GM15510 (cell line): Measurements from ENCODE around the gene PIAS1.

Experiments
- POLR2A ChIP-seq: IDR thresholded peaks from 3 replicates; pipeline ENCODE4 v1.6.1; 2011; ENCODE audit warnings: borderline replicate concordance; ENCODE audit not compliant: insufficient read length; ENCODE audit errors: extremely low read depth

Gene PIAS1

DNA sequence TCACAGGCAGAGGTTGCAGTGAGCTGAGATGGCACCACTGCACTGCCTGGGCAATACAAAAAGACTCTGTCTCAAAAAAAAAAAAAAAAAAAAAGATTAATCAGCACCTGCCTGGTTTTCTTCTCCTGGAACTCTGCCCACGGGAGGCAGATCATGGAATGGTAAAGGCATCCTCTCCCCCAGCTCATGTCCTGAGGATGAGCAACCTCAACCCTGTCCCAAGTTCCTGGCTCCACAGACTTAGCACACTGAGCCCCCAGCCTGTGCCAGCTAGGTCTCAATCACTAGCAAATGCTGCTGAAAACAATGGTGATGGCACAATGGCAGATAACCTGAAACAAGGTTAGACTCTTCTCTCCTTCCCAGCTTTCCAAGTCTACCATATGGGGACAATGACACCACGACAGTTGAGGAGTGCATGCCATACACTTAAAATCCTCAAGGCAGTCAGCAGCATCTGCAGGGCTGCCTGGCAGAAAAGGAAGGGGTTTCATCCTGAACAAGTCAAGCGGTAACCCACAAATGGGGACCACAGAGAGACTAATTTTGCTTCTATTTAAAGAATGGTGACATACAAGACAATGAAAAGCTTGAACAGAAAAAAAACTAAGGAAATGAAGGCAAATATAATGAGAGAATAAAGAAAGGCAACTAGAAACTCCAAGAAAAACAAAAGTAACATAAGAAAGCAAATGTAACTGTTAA, 170.6 kb downstream of the PIAS1 start:
- TF ChIP-seq POLR2A: no peak

DNA sequence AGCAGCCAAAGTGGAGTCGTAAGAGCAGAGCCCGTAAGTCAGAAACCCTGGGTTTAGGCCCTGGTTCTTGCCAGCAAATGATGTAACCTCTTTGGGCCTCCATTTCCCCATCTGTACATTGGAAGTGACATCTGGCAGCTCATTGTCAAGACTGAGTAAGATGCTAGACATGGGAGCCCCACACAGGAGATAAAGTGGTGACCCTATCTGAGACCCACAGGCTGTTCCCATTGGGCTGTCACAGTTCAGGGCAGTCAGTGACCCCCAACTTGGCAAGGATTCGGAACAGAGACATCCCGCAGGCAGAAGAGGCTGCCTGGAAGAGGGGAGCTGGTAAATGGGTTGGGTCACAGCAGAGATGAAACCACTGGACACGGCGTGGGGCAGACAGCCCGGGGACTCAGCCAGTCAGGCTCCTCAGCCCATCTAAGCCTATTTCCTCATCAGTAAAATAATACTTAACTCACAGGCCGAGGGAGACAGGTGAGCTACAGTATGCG, 173.6 kb downstream of the PIAS1 start:
- TF ChIP-seq POLR2A: no peak

DNA sequence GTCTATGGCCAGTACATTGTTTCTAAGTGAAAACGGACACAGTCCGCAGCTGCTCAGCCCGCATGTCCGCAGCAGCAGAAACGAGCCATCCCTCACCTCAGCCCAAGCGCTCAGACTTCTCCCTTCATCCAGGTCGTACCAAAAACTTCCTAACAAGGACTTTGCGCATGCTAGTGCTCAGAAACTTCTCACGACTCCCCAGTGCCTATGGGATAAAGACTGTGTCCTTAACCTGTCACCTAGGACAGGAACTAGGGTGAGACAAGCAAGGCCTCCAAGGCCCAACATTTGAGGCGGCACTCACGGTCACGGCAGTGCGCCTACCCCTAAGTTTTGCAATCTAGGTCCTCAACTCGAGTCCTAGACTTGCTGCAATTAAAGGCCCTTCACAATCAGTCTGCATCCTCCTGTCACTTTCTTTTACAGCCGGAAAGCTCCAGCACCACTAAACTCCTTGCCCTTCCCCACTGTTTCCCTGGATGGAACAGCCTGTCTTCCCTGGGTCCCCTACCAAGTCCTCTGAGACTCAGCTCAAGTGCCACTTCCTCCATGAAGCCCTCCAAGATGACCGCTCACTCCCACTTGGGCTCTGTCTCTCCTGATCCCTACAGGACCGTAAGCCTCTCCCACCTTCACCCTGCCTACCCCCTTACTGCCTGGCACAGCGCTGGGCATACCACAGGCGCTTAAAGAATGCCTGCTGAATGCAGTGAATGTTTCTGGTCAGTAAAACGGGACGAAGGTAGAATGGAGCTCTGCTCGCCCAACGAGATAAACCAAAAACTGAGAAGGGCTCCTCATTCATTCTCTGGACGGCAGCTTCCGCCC, 174.2 kb downstream of the PIAS1 start:
- TF ChIP-seq POLR2A: no peak

GRCh38 chr15:68228971-68229385, 174.9 kb downstream of the PIAS1 start:
- no peak for TF ChIP-seq POLR2A

- TF ChIP-seq POLR2A: peak; percentile 76
These were observed 175.5 kb downstream of the PIAS1 start, which contains the start of gene CLN6 for GRCh38 chr15:68229386-68230156. Gene CLN6, minus strand, starts transcription at chr15:68229728. Its CDS starts 144 bp downstream, at chr15:68229584.

- TF ChIP-seq POLR2A: no peak
These were observed 176.3 kb downstream of the PIAS1 start for GRCh38 chr15:68230157-68231100.

GRCh38 chr15:68231102-68231818, 177.1 kb downstream of the PIAS1 start:
- no peak for TF ChIP-seq POLR2A

DNA sequence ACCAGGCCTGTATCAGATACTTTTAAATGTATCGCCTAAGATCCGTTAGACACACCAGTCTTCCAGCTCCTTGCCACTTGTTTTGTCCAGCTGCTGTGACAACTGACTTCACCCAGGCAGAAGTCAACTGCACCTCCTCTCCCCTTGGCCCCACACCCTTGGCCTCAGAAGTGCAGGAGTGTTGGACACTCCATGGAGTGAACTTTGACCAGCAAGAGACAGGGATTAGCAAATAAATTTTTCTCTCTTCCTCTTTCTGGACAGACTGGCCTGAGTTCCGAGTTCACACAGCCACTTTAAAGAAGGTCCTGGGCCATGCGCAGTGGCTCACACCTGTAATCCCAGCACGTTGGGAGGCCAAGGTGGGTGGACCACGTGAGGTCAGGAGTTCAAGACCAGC, 178.3 kb downstream of the PIAS1 start:
- no peak for TF ChIP-seq POLR2A

DNA sequence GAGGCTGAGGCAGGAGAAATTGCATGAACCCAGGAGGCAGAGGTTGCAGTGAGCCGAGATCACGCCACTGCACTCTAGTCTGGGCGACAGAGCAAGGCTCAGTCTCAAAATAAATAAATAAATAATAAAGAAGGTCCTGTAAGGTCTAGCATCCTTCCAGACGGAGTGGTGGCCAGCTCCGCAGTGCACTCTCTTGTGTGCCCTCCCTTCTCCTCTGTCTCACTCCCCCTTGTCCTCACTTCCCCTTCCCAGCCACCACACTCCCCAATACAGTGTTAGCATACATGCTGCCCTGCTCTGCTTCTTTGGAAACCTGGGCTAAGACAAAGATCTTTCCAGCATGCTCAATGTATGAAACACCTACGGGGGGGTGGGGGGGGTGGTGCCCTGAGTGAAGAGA, 178.8 kb downstream of the PIAS1 start:
- TF ChIP-seq POLR2A: no peak

GRCh38 chr15:68234060-68234459, 179.9 kb downstream of the PIAS1 start:
- TF ChIP-seq POLR2A: no peak

DNA sequence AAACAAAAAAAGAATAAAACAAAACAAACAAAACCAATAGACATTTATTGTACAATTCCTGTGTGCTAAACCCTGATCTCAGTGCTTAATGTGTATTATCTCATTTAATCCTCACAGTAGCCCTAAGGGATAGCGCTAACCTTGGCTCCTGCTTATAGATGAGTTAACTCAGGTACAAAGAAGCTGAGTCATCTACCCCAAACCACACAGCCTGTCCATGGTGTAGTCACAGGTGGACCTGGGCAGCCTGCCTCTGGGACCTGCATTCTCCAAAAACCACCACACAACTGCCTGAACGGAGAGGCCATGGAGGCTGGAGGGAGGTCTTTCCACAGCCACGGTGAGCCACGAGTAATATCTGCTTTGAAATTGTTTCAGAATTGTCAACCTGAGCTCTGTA, 180.9 kb downstream of the PIAS1 start:
- TF ChIP-seq POLR2A: no peak

GRCh38 chr15:68239025-68239424, 184.9 kb downstream of the PIAS1 start:
- no peak for TF ChIP-seq POLR2A

- TF ChIP-seq POLR2A: no peak
These were observed 187.2 kb downstream of the PIAS1 start for GRCh38 chr15:68241088-68241935.
